ENCODE measurements around the gene DOCK2.

GRCh38 chr5:169956126-169956525 lies 319.1 kb downstream of the DOCK2 start:
- TF ChIP-seq CTCF (IDR thresholded peaks at IDR 0.05; ENCODE audit: insufficient read depth, low read length, poor library complexity, severe bottlenecking) (no peak), EZH2phosphoT487 (conservative IDR thresholded peaks at IDR 0.05; ENCODE audit: low read length) (no peak)
